H1 (cell line): ENCODE measurements around the gene NHLRC2. TPM values are rescaled to one million over a fixed set of nuclear protein-coding genes. Genes with fewer than 3 reads are reported as not detected.

Experiments
- CTCF ChIA-PET: fragments of 300-600 bp; sonication (Branson Sonifier 250); formaldehyde crosslinking; loops from one replicate; lab custom pipeline; 2021; ENCODE audit not compliant: partially characterized antibody; lab: Charles Lee
- POLR2A ChIA-PET: fragments of 300-600 bp; sonication (Branson Sonifier 250); formaldehyde crosslinking; loops from one replicate; lab custom pipeline; 2021; ENCODE audit warnings: inconsistent platforms; ENCODE audit not compliant: partially characterized antibody; lab: Charles Lee
- DNase-seq, 2 experiments: peaks; one replicate each; pipeline versions ENCODE4 v3.0.0 to v3.0.0-alpha.2; 2010 to 2022; ENCODE audit warnings: low spot score in 2 of 2, low read depth in 1 of 2, mixed read lengths in 1 of 2
- FAIRE-seq: peaks from 2 replicates; lab custom pipeline; 2011; peaks lifted over from hg19 to GRCh38; lab: Jason Lieb, UNC
- H2AFZ ChIP-seq: 2 replicates; pipeline ENCODE4 v1.8.1; 2012; ENCODE audit warnings: low read length, inconsistent platforms
- H2AK5ac ChIP-seq: 2 replicates; pipeline ENCODE4 v1.6.1; 2013; ENCODE audit warnings: low read depth, low read length
- H2BK120ac ChIP-seq: replicated peaks from 2 replicates; pipeline ENCODE3; 2013; ENCODE audit warnings: low read depth, low read length, inconsistent platforms
- H2BK12ac ChIP-seq: 2 replicates; pipeline ENCODE4 v1.6.1; 2013; ENCODE audit warnings: low read depth, low read length
- H2BK15ac ChIP-seq: 2 replicates; pipeline ENCODE4 v1.6.1; 2013; ENCODE audit warnings: low read length
- H2BK20ac ChIP-seq: 2 replicates; pipeline ENCODE4 v1.6.1; 2013; ENCODE audit warnings: low read length
- H2BK5ac ChIP-seq: 2 replicates; pipeline ENCODE4 v1.6.1; 2013; ENCODE audit warnings: low read depth, low read length
- H3K14ac ChIP-seq: 2 replicates; pipeline ENCODE4 v1.6.1; 2013; ENCODE audit warnings: inconsistent platforms; ENCODE audit not compliant: insufficient read length
- H3K18ac ChIP-seq: 2 replicates; pipeline ENCODE4 v1.6.1; 2013; ENCODE audit warnings: low read length; ENCODE audit errors: extremely low read depth
- H3K23ac ChIP-seq: 2 replicates; pipeline ENCODE4 v1.6.1; 2013; ENCODE audit warnings: inconsistent platforms; ENCODE audit not compliant: insufficient read length
- H3K23me2 ChIP-seq: 2 replicates; pipeline ENCODE4 v1.6.1; 2013; ENCODE audit warnings: low read depth, low read length
- H3K27ac ChIP-seq: 2 replicates; pipeline ENCODE4 v1.6.1; 2011; ENCODE audit warnings: low read depth, low read length, inconsistent platforms
- H3K27me3 ChIP-seq, 4 experiments: replicated peaks in 1 of 4; 1 replicate in 1 of 4; 2 replicates in 3 of 4; pipeline versions ENCODE4 v1.6.1 to v1.8.1; 2011 to 2013; ENCODE audit warnings: low read length in 3 of 4, mild to moderate bottlenecking in 3 of 4, inconsistent platforms in 2 of 4, mixed read lengths in 2 of 4, moderate library complexity in 1 of 4; ENCODE audit not compliant: control insufficient read depth in 3 of 4, insufficient read depth in 3 of 4; ENCODE audit errors: extremely low read depth in 1 of 4
- H3K36me3 ChIP-seq, 4 experiments: 2 replicates each; pipeline versions ENCODE4 v1.6.1 to v1.8.1; 2011 to 2013; ENCODE audit warnings: mild to moderate bottlenecking in 4 of 4, low read length in 3 of 4, moderate library complexity in 2 of 4, control low read depth in 1 of 4, inconsistent platforms in 1 of 4; ENCODE audit not compliant: insufficient read depth in 4 of 4, control insufficient read depth in 2 of 4
- H3K4ac ChIP-seq: replicated peaks from 2 replicates; pipeline ENCODE3; 2013; ENCODE audit warnings: low read length, low read depth, mixed read lengths, inconsistent platforms; ENCODE audit not compliant: insufficient read length
- H3K4me1 ChIP-seq, 4 experiments: replicated peaks in 1 of 4; 1 replicate in 1 of 4; 2 replicates in 3 of 4; pipeline versions ENCODE4 v1.6.1 to v1.8.1; 2011 to 2013; ENCODE audit warnings: low read length in 3 of 4, inconsistent platforms in 2 of 4, mixed read lengths in 1 of 4; ENCODE audit not compliant: insufficient read depth in 4 of 4, control insufficient read depth in 3 of 4
- H3K4me2 ChIP-seq, 2 experiments: 2 replicates each; pipeline versions ENCODE4 v1.6.1 to v1.8.1; 2011 to 2013; ENCODE audit warnings: low read depth in 2 of 2, low read length in 2 of 2, control low read depth in 1 of 2, inconsistent platforms in 1 of 2, mild to moderate bottlenecking in 1 of 2; ENCODE audit not compliant: insufficient read depth in 1 of 2
- H3K4me3 ChIP-seq, 4 experiments: fragments of 200-600, 300-600 bp in 1 of 4; sonication (generic), shearing (Covaris generic), sonication (Bioruptor Twin) in 1 of 4; 2 replicates each; pipeline versions ENCODE4 v1.5.1 to v1.8.1; 2011 to 2016; ENCODE audit warnings: low read length in 4 of 4, low read depth in 3 of 4, control low read depth in 2 of 4, inconsistent platforms in 2 of 4, mild to moderate bottlenecking in 2 of 4, mixed read lengths in 1 of 4, moderate library complexity in 1 of 4; ENCODE audit not compliant: insufficient read depth in 2 of 4; ENCODE audit errors: extremely low read depth in 1 of 4
- H3K56ac ChIP-seq: replicated peaks from 2 replicates; pipeline ENCODE3; 2013; ENCODE audit warnings: low read depth, mild to moderate bottlenecking, mixed read lengths, low read length, inconsistent platforms; ENCODE audit not compliant: insufficient read length
- H3K79me1 ChIP-seq: 2 replicates; pipeline ENCODE4 v1.6.1; 2013; ENCODE audit warnings: low read depth, low read length, control low read depth
- H3K79me2 ChIP-seq, 2 experiments: 2 replicates each; pipeline versions ENCODE4 v1.6.1 to v1.8.1; 2012 to 2013; ENCODE audit warnings: low read length in 2 of 2, mild to moderate bottlenecking in 2 of 2, inconsistent platforms in 1 of 2; ENCODE audit not compliant: insufficient read depth in 2 of 2, control insufficient read depth in 1 of 2
- H3K9ac ChIP-seq, 4 experiments: replicated peaks in 1 of 4; 1 replicate in 1 of 4; 2 replicates in 3 of 4; pipeline versions ENCODE4 v1.6.1 to v1.8.1; 2011 to 2013; ENCODE audit warnings: low read depth in 3 of 4, low read length in 3 of 4, control low read depth in 2 of 4, mild to moderate bottlenecking in 2 of 4, moderate library complexity in 2 of 4, inconsistent platforms in 1 of 4; ENCODE audit errors: extremely low read depth in 1 of 4
- H3K9me3 ChIP-seq, 2 experiments: 2 replicates each; pipeline versions ENCODE4 v1.6.1 to v1.8.1; 2012 to 2013; ENCODE audit warnings: mild to moderate bottlenecking in 2 of 2, moderate library complexity in 2 of 2, control low read depth in 1 of 2, inconsistent platforms in 1 of 2, low read depth in 1 of 2, low read length in 1 of 2, mixed read lengths in 1 of 2; ENCODE audit not compliant: insufficient read depth in 2 of 2
- H4K20me1 ChIP-seq, 2 experiments: replicated peaks in 1 of 2; 2 replicates each; pipeline versions ENCODE3 to v1.8.1; 2011 to 2013; ENCODE audit warnings: inconsistent platforms in 2 of 2, low read length in 2 of 2, mild to moderate bottlenecking in 1 of 2; ENCODE audit not compliant: insufficient read depth in 2 of 2, control insufficient read depth in 1 of 2
- H4K5ac ChIP-seq: 2 replicates; pipeline ENCODE4 v1.6.1; 2013; ENCODE audit warnings: low read length, low read depth, mixed read lengths, inconsistent platforms; ENCODE audit not compliant: insufficient read length
- H4K8ac ChIP-seq: 2 replicates; pipeline ENCODE4 v1.8.0; 2013; ENCODE audit warnings: mild to moderate bottlenecking, moderate library complexity, low read length, inconsistent platforms; ENCODE audit not compliant: insufficient read depth; ENCODE audit errors: extremely low read depth
- H4K91ac ChIP-seq: replicated peaks from 2 replicates; pipeline ENCODE3; 2013; ENCODE audit warnings: low read length, mixed read lengths, inconsistent platforms; ENCODE audit not compliant: insufficient read length
- CHD2 ChIP-seq: IDR thresholded peaks from 2 replicates; pipeline ENCODE4 v1.6.1; 2012; ENCODE audit warnings: low read length, improper control_type of control experiment
- JUN ChIP-seq: IDR thresholded peaks from 2 replicates; pipeline ENCODE4 v1.6.1; 2011; ENCODE audit warnings: low read depth, mild to moderate bottlenecking, improper control_type of control experiment, low read length
- KDM1A ChIP-seq: fragments of 200-600, 300-600 bp; sonication (generic); IDR thresholded peaks from 2 replicates; pipeline ENCODE4 v1.7.1; 2016; ENCODE audit warnings: mild to moderate bottlenecking, low read length, borderline replicate concordance
- KDM4A ChIP-seq: IDR thresholded peaks from one replicate; pipeline ENCODE4 v1.7.1; 2012; ENCODE audit warnings: low read depth, mild to moderate bottlenecking, moderate library complexity, low read length, inconsistent platforms; ENCODE audit not compliant: severe bottlenecking
- KDM5A ChIP-seq: fragments of 200-600 bp; IDR thresholded peaks from 2 replicates; pipeline ENCODE4 v1.7.1; 2012; ENCODE audit warnings: mild to moderate bottlenecking, low read length, inconsistent platforms, mixed read lengths
- MAFK ChIP-seq: IDR thresholded peaks from 2 replicates; pipeline ENCODE4 v1.6.1; 2012; ENCODE audit warnings: low read depth, mild to moderate bottlenecking, improper control_type of control experiment, low read length
- POLR2A ChIP-seq, 2 experiments: IDR thresholded peaks; 1 replicate in 1 of 2; 2 replicates in 1 of 2; pipeline ENCODE4 v1.6.1; 2011; ENCODE audit warnings: low read depth in 2 of 2, low read length in 2 of 2, mild to moderate bottlenecking in 2 of 2; ENCODE audit errors: control extremely low read depth in 1 of 2
- SP1 ChIP-seq: IDR thresholded peaks from 2 replicates; pipeline ENCODE4 v1.6.1; 2011; ENCODE audit warnings: low read depth, low read length
- WGBS, 2 experiments: shearing (Covaris generic) in 1 of 2; methylation state at CpG; one replicate each; pipeline versions ENCODE4 v1.1.6 to v1.1.7; 2013 to 2015; ENCODE audit warnings: low lambda C conversion rate in 2 of 2, mixed read lengths in 2 of 2, inconsistent platforms in 1 of 2, low coverage in 1 of 2, missing lambda C conversion rate in 1 of 2; ENCODE audit not compliant: insufficient replicate concordance in 2 of 2, insufficient coverage in 1 of 2, insufficient read length in 1 of 2; ENCODE audit errors: extremely low coverage in 1 of 2, missing lambda C conversion rate in 1 of 2; 5-methylcytosine and 5-hydroxymethylcytosine counted together
- polyA plus RNA-seq, 7 experiments: library from polyadenylated mRNA; depleted of rRNA in 3 of 7; stranded (reverse) in 5 of 7; unstranded in 2 of 7; fragments of >200 nt in 5 of 7; fragments of 200-250 nt in 2 of 7; gene quantifications; 1 replicate in 5 of 7; 2 replicates in 1 of 7; 4 replicates in 1 of 7; pipeline versions ENCODE4 v1.2.1 to v1.2.3, GENCODE V29; 2011 to 2013; ENCODE audit warnings: missing spikeins in 2 of 7, mixed read lengths in 2 of 7
- total RNA-seq: library from RNA; stranded (reverse); fragmentation: NEBNext Ultra II Directional; extraction: Animal tissue kit (Norgen Biotek cat#: 25700); gene quantifications from 2 replicates; pipeline ENCODE4 v1.2.1, GENCODE V29; 2021
- TF ChIP-seq, protein P1 (sequence below): IDR thresholded peaks from 2 replicates; pipeline ENCODE4 v1.6.1; 2011; ENCODE audit warnings: low read depth, mild to moderate bottlenecking, low read length; ENCODE audit not compliant: insufficient read depth

NHLRC2 gene
- total and polyA plus RNA-seq, 2 of the 8 experiments (the other 6 are each of a cell fraction or from before 2014, with no cell fraction given) = 4.9 to 25.6 TPM

DNA sequence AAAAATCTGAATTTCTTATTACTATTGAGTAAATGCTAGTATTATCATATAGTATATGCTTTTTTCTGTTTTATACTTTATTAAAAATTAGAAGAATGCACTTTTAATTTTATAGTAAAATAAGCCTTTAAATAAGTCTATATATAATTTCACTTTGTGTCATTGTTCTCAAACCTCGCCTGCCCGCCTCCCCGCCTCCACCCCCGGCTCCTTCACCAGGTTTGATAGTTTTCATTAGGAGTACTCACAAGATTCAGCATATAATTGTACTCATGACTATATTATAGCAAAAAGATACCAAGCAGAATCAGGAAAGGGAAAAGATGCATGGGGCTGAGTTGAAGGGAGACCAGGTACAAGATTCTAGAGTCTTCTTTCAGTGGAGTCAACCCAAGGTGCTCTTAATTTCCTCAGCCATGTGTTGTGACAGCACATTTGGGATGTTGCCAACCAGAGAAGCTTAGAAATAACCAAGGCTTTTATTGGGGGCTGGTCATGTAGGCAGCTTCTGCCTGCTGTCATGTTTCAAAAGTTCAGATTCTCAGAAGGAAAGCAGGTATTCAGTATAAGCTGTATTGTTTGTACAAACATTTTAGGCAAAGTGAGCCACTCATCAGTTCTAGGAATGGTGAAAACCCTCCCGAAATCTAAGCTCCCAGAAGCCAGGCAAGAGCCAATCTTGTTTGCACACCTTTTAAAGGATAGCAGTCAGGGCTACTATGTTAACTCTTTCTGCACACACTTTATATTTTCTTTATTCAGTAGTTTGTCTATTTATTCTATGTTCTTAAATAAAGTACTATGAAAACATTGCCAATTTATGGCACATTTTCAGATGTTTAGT is 12.3 kb downstream of the NHLRC2 start:
- no peaks in the 10 kb centered on the region for H3K27me3 ChIP-seq

More for the DNA sequence above, 12.3 kb downstream of the NHLRC2 start:
- Histone ChIP-seq H3K4me2 (no peak overlapping the region), H3K4me3 (no peak overlapping the region), H3K56ac (no peak overlapping the region), H3K36me3 (peaks cover 0 to 14% (median 3%) of the 10 kb centered on the region in 4 experiments; a peak in 2 of 8 replicates), H3K9ac (no peak overlapping the region), H3K18ac (no peak overlapping the region), H3K79me2 (peaks cover 0 to 49% of the 10 kb centered on the region in 2 experiments; a peak in 2 of 4 replicates), H2BK5ac (no peak overlapping the region), H2AFZ (no peak overlapping the region), H4K91ac (no peak overlapping the region), H4K5ac (no peak overlapping the region), H2BK12ac (no peak overlapping the region), H3K14ac (no peak overlapping the region), H3K23me2 (no peaks in the 10 kb centered on the region), H2AK5ac (no peak overlapping the region), H3K4me1 (no peaks in the 10 kb centered on the region), H2BK15ac (no peak overlapping the region), H3K23ac (no peak overlapping the region), H3K9me3 (no peaks in the 10 kb centered on the region), H4K8ac (no peak overlapping the region), H4K20me1 (peaks cover 2 to 5% of the 10 kb centered on the region in 2 experiments), H3K4ac (no peak overlapping the region), H3K27ac (no peak overlapping the region), H2BK20ac (no peak overlapping the region), H2BK120ac (no peak overlapping the region), H3K79me1 (no peaks in the 10 kb centered on the region; the same call in 1 of the 2 replicates)
- ChIA-PET CTCF (interaction anchor here (0.6 kb wide), 1 partner anchor 918 kb away, joined by 3 read pairs; no protein-coding TSS in a partner anchor), POLR2A (interaction anchor here (0.6 kb wide), 1 partner anchor 11 kb away, joined by 3 read pairs; no protein-coding TSS in a partner anchor)
- TF ChIP-seq, protein P1, sequence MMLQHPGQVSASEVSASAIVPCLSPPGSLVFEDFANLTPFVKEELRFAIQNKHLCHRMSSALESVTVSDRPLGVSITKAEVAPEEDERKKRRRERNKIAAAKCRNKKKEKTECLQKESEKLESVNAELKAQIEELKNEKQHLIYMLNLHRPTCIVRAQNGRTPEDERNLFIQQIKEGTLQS = no peak
- no peak for TF ChIP-seq SP1
- no peak for TF ChIP-seq KDM1A
- TF ChIP-seq KDM4A = no peak
- no peak for TF ChIP-seq JUN
- no peak for TF ChIP-seq POLR2A (IDR thresholded peaks at IDR 0.05; ENCODE audit: control extremely low read depth in 1 of 2, low read depth in 2 of 2, low read length in 2 of 2)
- TF ChIP-seq KDM5A = no peak
- TF ChIP-seq CHD2 = no peak
- no peak for TF ChIP-seq MAFK
- FAIRE-seq (no peak), DNase-seq (no peak)
- 94% methylated on average over 5 of the region's 5 CpGs; no CpG with 5 or more reads in 1 of the 2 experiments for WGBS, 2 experiments
